ENCODE data around the gene NDE1. TPM values are rescaled to one million over a fixed set of nuclear protein-coding genes. Genes with fewer than 3 reads are reported as not detected.

The NDE1 gene
- total and polyA plus RNA-seq, 2 experiments from 2014 or later, result 10.3 to 11.8 TPM

DNA sequence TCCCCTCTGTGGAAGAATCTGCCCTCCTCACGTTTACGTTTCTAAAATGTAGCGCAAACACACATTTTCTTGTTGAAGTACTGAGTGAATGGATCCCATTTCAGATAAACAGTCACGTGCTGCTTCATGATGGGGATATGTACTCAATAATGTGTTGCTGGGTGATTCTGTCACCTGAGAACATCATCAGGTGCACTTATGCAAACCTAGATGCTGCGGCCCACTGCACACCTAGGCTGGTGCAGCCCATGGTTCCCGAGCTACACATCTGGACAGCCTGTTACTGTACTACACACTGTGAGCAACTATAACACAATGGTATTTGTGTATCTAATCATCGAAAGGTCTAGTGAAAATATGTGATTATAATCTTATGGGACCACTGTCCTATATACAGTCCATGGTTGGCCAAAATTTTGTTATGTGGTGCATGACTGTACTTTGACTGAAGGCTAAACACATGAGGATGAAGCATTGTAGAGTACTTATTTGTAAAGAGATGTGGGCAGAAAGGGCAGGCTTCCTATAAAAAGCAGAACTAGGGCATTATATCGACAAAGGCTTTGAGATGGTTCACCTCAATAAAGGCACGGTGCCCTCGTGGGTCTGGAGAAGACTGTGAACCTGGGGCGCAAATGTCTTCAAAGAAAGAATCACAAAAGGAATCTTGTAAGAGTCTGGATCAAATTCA is 33.4 kb upstream of the NDE1 start:
- Histone ChIP-seq H3K4me2 (no peak overlapping the region), H3K36me3 (replicated peaks; ENCODE audit: insufficient read depth, low read depth) (peaks cover 2% of the 10 kb centered on the region), H3K27me3 (no peaks in the 10 kb centered on the region), H2AFZ (no peak overlapping the region), H3K4me1 (ENCODE audit: insufficient read depth) (no peaks in the 10 kb centered on the region), H3K79me2 (no peaks in the 10 kb centered on the region), H3K4me3 (no peak overlapping the region), H3K9me2 (replicated peaks; ENCODE audit: insufficient read depth) (no peaks in the 10 kb centered on the region), H3K9me3 (ENCODE audit: low read depth) (no peaks in the 10 kb centered on the region), H4K20me1 (ENCODE audit: insufficient read depth, poor library complexity, severe bottlenecking) (no peaks in the 10 kb centered on the region), H3K27ac (no peak overlapping the region)
- WGBS (ENCODE audit: low lambda C conversion rate, missing lambda C conversion rate), result 96% methylated on average over 11 of the region's 11 CpGs
- DNase-seq (ENCODE audit: low spot score), result no peak
- TF ChIP-seq, protein P1, sequence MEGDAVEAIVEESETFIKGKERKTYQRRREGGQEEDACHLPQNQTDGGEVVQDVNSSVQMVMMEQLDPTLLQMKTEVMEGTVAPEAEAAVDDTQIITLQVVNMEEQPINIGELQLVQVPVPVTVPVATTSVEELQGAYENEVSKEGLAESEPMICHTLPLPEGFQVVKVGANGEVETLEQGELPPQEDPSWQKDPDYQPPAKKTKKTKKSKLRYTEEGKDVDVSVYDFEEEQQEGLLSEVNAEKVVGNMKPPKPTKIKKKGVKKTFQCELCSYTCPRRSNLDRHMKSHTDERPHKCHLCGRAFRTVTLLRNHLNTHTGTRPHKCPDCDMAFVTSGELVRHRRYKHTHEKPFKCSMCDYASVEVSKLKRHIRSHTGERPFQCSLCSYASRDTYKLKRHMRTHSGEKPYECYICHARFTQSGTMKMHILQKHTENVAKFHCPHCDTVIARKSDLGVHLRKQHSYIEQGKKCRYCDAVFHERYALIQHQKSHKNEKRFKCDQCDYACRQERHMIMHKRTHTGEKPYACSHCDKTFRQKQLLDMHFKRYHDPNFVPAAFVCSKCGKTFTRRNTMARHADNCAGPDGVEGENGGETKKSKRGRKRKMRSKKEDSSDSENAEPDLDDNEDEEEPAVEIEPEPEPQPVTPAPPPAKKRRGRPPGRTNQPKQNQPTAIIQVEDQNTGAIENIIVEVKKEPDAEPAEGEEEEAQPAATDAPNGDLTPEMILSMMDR (IDR thresholded peaks at IDR 0.05; ENCODE audit: poor library complexity), result no peak
- no peak for TF ChIP-seq EZH2 (IDR thresholded peaks at IDR 0.05; ENCODE audit: borderline replicate concordance)
- no peak for TF ChIP-seq EZH2phosphoT487 (IDR thresholded peaks at IDR 0.05; ENCODE audit: low read depth, severe bottlenecking, unreplicated experiment)

DNA sequence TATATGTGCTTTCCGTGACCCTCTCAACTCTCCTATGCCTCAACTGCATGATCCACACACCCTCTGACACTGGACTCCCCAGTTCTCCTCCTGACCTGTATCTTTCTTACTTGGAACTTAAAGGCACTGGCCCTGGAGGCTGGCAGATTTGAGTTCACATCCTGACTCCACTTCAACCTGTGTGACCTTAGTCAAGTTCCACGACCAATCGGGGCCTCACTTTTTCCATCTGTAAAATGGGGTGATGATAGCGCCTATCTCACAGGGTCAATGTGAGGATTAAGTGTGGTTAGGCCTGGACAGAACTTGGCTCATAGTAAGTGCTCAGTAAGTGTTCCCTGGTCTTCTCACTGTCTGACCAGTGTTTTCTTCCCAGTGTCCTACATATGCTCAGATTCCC is 32.1 kb upstream of the NDE1 start:
- no peaks in the 10 kb centered on the region for H3K9me3 ChIP-seq (ENCODE audit: low read depth)
- TF ChIP-seq EZH2 (IDR thresholded peaks at IDR 0.05; ENCODE audit: borderline replicate concordance), result no peak
- no peak for TF ChIP-seq EZH2phosphoT487 (IDR thresholded peaks at IDR 0.05; ENCODE audit: low read depth, severe bottlenecking, unreplicated experiment)
- TF ChIP-seq, protein P1 (IDR thresholded peaks at IDR 0.05; ENCODE audit: poor library complexity), result no peak
- no peak overlapping the region for H3K27ac ChIP-seq
- H3K79me2 ChIP-seq, result no peaks in the 10 kb centered on the region
- no peaks in the 10 kb centered on the region for H3K4me1 ChIP-seq (ENCODE audit: insufficient read depth)
- WGBS (ENCODE audit: low lambda C conversion rate, missing lambda C conversion rate), result 100% methylated on average over 4 of the region's 4 CpGs
- H3K27me3 ChIP-seq, result no peaks in the 10 kb centered on the region
- no peaks in the 10 kb centered on the region for H3K9me2 ChIP-seq (replicated peaks; ENCODE audit: insufficient read depth)
- no peak for DNase-seq (ENCODE audit: low spot score)
- no peak overlapping the region for H3K4me3 ChIP-seq
- H3K4me2 ChIP-seq, result no peak overlapping the region
- H4K20me1 ChIP-seq (ENCODE audit: insufficient read depth, poor library complexity, severe bottlenecking), result no peaks in the 10 kb centered on the region
- no peak overlapping the region for H2AFZ ChIP-seq
- no peaks in the 10 kb centered on the region for H3K36me3 ChIP-seq (replicated peaks; ENCODE audit: insufficient read depth, low read depth)

- no peak for DNase-seq (ENCODE audit: low spot score)
- Histone ChIP-seq H3K36me3 (replicated peaks; ENCODE audit: insufficient read depth, low read depth) (no peaks in the 10 kb centered on the region), H3K4me2 (no peak overlapping the region), H3K79me2 (no peaks in the 10 kb centered on the region), H3K27ac (no peak overlapping the region), H3K4me3 (no peak overlapping the region), H3K9me2 (replicated peaks; ENCODE audit: insufficient read depth) (no peaks in the 10 kb centered on the region), H3K27me3 (no peaks in the 10 kb centered on the region), H3K4me1 (ENCODE audit: insufficient read depth) (no peaks in the 10 kb centered on the region), H3K9me3 (ENCODE audit: low read depth) (no peaks in the 10 kb centered on the region), H4K20me1 (ENCODE audit: insufficient read depth, poor library complexity, severe bottlenecking) (no peaks in the 10 kb centered on the region), H2AFZ (no peak overlapping the region)
- WGBS (ENCODE audit: low lambda C conversion rate, missing lambda C conversion rate), result 93% methylated on average over 4 of the region's 4 CpGs
- TF ChIP-seq EZH2phosphoT487 (IDR thresholded peaks at IDR 0.05; ENCODE audit: low read depth, severe bottlenecking, unreplicated experiment), result no peak
- no peak for TF ChIP-seq EZH2 (IDR thresholded peaks at IDR 0.05; ENCODE audit: borderline replicate concordance)
- TF ChIP-seq, protein P1 (IDR thresholded peaks at IDR 0.05; ENCODE audit: poor library complexity), result no peak
Observed at GRCh38 chr16:15618392-15618791, 31.7 kb upstream of the NDE1 start.

Measured in hepatocyte (in vitro differentiated cells).